ENCODE results near the gene RLN2. TPM values are rescaled to one million over a fixed set of nuclear protein-coding genes. Genes with fewer than 3 reads are reported as not detected.

The RLN2 gene
- total RNA-seq, 1 donor from 2014 or later: 3.8 TPM

DNA sequence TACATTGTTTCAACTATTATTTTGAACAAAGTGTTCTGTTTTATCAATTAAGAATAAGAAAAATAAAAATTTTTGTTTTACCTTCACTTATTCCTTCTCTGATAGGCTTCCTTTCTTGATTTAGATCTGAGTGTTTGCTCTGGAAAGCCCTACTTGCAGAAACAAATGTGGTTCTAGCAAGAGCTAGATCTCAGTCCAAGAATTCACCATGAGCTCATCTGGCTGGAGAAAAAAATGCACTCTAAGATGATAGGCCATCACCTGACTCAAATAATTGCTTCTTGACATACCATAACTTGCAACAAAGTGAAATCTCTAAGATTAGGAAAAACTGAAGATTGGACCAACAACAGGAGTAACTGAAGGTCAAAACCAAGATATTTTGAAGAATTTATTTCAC, 6.3 kb upstream of the RLN2 start:
- H3K9me3 Mint-ChIP-seq: peaks cover 12% of the 10 kb centered on the region
- H3K4me3 Mint-ChIP-seq: no peak overlapping the region
- H3K4me1 Mint-ChIP-seq: no peaks in the 10 kb centered on the region
- peaks cover 10% of the 10 kb centered on the region for H3K36me3 Mint-ChIP-seq
- no peak overlapping the region for H3K27ac Mint-ChIP-seq
- H3K27me3 Mint-ChIP-seq (ENCODE audit: low read depth): no peaks in the 10 kb centered on the region
- TF ChIP-seq CTCF (IDR thresholded peaks at IDR 0.05; ENCODE audit: unreplicated experiment): no peak
- no peak for DNase-seq (ENCODE audit: low spot score in 2 of 2, unreplicated experiment in 2 of 2)

DNA sequence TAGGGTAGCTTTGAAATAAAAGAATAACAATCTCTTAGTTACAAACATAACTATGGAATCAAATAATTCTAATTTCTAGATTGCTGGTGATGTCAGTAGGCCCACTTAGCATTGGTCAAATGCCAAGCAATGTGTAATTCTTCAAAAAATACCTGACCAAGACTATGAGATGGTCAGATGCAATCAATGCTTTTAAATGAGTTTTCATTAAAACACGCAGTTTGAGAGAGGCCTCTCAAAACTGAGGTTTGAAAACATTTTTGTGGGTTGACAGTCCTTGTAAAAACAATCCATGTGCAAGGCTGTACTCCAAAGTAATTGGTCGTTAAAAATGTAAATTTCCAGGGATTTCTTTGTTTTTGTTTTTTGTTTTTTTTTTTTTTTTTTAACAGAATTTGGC, 1.2 kb upstream of the RLN2 start:
- no peaks in the 10 kb centered on the region for H3K27me3 Mint-ChIP-seq (ENCODE audit: low read depth)
- no peaks in the 10 kb centered on the region for H3K4me1 Mint-ChIP-seq
- no peak overlapping the region for H3K4me3 Mint-ChIP-seq
- no peak overlapping the region for H3K27ac Mint-ChIP-seq
- no peak for TF ChIP-seq CTCF (IDR thresholded peaks at IDR 0.05; ENCODE audit: unreplicated experiment)
- H3K9me3 Mint-ChIP-seq: no peaks in the 10 kb centered on the region
- H3K36me3 Mint-ChIP-seq: no peaks in the 10 kb centered on the region
- DNase-seq (ENCODE audit: low spot score in 2 of 2, unreplicated experiment in 2 of 2): no peak

- Mint-ChIP-seq H3K4me1 (no peaks in the 10 kb centered on the region), H3K36me3 (peaks cover 6% of the 10 kb centered on the region), H3K27ac (no peak overlapping the region), H3K4me3 (no peak overlapping the region), H3K9me3 (peaks cover 9% of the 10 kb centered on the region), H3K27me3 (ENCODE audit: low read depth) (no peaks in the 10 kb centered on the region)
- no peak for TF ChIP-seq CTCF (IDR thresholded peaks at IDR 0.05; ENCODE audit: unreplicated experiment)
- DNase-seq (ENCODE audit: low spot score in 2 of 2, unreplicated experiment in 2 of 2): no peak
Measured at GRCh38 chr9:5301544-5301943, 3.0 kb downstream of the RLN2 start.

DNA sequence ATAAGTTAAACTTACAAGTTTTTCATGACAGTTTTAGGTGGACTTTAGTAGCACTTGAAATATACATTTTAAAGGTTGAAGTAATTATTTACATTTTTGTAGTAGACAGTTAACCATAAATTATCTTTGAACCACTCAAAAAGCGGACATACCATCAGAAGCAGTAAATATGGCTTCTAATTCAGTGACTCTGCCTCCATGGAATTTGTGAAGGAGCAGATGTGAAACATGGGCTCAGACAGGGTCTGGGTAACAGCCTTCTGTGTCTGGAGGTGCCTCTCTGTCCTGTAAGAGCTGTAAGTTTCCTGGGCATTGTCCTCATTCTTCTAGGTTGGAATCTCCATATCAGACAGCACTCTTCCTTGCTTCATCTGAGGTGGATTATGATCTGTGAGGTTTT, 12.4 kb downstream of the RLN2 start:
- no peaks in the 10 kb centered on the region for H3K36me3 Mint-ChIP-seq
- H3K9me3 Mint-ChIP-seq: peaks cover 38% of the 10 kb centered on the region
- H3K4me1 Mint-ChIP-seq: no peaks in the 10 kb centered on the region
- TF ChIP-seq CTCF (IDR thresholded peaks at IDR 0.05; ENCODE audit: unreplicated experiment): no peak
- H3K27me3 Mint-ChIP-seq (ENCODE audit: low read depth): no peaks in the 10 kb centered on the region
- DNase-seq (ENCODE audit: low spot score in 2 of 2, unreplicated experiment in 2 of 2): no peak
- no peak overlapping the region for H3K4me3 Mint-ChIP-seq
- H3K27ac Mint-ChIP-seq: no peak overlapping the region

GRCh38 chr9:5288591-5288990, 15.9 kb downstream of the RLN2 start:
- H3K27ac Mint-ChIP-seq: no peak overlapping the region
- H3K27me3 Mint-ChIP-seq (ENCODE audit: low read depth): no peaks in the 10 kb centered on the region
- no peak for DNase-seq (ENCODE audit: low spot score in 2 of 2, unreplicated experiment in 2 of 2)
- H3K4me3 Mint-ChIP-seq: no peak overlapping the region
- no peak for TF ChIP-seq CTCF (IDR thresholded peaks at IDR 0.05; ENCODE audit: unreplicated experiment)
- H3K4me1 Mint-ChIP-seq: no peaks in the 10 kb centered on the region
- H3K9me3 Mint-ChIP-seq: peaks cover 31% of the 10 kb centered on the region
- no peaks in the 10 kb centered on the region for H3K36me3 Mint-ChIP-seq

DNA sequence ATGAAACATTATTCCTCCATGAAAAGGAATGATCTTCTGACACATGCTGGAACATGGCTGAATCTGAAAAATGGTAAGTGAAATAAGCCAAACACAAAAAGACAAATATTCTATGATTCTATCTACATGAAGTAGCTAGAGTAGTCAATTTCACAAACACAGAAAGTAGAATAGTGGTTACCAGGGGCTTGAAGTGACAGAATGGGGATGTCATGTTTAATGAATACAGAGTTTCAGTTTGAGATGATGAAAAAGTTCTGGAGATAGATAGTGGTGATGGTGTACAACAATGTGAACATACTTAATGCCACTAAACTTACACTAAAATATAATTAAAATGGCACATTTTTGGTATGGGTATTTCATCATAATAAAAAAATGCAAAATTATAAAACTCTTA, 18.3 kb downstream of the RLN2 start:
- H3K27ac Mint-ChIP-seq: no peak overlapping the region
- no peak for TF ChIP-seq CTCF (IDR thresholded peaks at IDR 0.05; ENCODE audit: unreplicated experiment)
- no peak overlapping the region for H3K4me3 Mint-ChIP-seq
- H3K27me3 Mint-ChIP-seq (ENCODE audit: low read depth): no peaks in the 10 kb centered on the region
- no peak for DNase-seq (ENCODE audit: low spot score in 2 of 2, unreplicated experiment in 2 of 2)
- peaks cover 34% of the 10 kb centered on the region for H3K9me3 Mint-ChIP-seq
- no peaks in the 10 kb centered on the region for H3K36me3 Mint-ChIP-seq
- H3K4me1 Mint-ChIP-seq: no peaks in the 10 kb centered on the region

Data from mesothelial cell of epicardium (in vitro differentiated cells).